ENCODE data around the gene PGM2L1. TPM values are rescaled to one million over a fixed set of nuclear protein-coding genes. Genes with fewer than 3 reads are reported as not detected.
"Not testable (repeated sequence)": the region's sequence is repeated elsewhere in the genome, so short reads cannot be mapped to it uniquely, and the experiment has no call there.

Gene PGM2L1
- total RNA-seq, 1 donor from 2014 or later: 40.1 TPM

- DNase-seq (ENCODE audit: low read depth in 2 of 2): no peak
These were observed 2.4 kb upstream of the PGM2L1 start for GRCh38 chr11:74400606-74401005.

DNA sequence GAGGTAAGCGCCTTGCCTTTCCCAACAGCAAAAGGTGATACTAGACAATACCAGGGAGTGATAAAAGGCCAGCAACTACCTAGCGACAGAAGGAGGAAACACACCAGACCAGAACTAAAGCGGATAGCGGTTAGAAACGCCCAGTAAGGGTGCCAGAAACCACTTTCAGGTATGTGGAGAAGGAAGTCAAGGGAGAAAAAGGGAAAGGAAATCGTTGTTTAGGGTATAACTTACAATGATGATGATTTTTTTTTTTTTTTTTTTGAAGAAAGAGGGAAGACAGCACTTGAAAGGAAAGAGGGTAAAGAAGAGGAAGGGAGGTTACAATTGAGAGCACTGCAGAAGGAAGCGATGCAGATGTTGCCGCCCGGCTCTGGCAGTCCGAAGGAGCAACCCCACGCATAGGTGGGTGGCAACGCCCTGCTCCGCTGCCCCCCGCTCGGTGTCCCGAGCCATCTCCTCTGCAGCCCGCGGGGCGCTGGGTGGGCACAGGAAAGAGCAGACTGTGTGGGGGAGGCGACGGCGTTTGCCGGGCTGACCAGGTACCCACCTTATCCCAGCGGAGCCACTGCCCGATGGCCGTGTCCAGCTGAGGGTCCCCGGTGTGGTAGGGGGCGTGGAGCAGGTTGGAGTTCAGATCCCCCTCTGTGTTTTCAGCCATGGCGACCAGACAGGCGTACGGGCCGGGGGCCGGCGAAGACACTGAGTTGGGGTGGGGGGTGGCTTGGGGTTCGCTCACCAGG is 561 bp downstream of the PGM2L1 start:
- DNase-seq (ENCODE audit: low read depth in 2 of 2): peak; percentile 25 to 43

DNA sequence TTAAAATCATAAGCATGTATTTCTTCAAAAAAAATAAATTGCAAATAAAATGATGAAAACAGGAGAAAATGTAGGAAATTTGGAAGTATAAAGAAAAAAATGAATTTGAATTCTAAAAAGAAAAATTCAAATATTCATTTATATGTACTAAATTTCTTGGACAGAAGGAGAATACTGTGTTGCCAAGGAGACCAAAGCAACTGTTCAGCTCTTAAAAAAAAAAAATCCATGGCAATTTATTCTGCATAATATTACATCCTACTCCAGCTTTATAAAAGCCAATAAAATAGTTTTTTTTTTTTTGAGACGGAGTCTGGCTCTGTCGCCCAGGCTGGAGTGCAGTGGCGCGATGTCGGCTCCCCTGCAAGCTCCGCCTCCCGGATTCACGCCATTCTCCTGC is 6.0 kb downstream of the PGM2L1 start:
- no peak for DNase-seq (ENCODE audit: low read depth in 2 of 2)

- DNase-seq (ENCODE audit: low read depth in 2 of 2): no peak
These were observed 7.0 kb downstream of the PGM2L1 start for GRCh38 chr11:74391193-74391592.

GRCh38 chr11:74390697-74391096 is 7.5 kb downstream of the PGM2L1 start:
- no peak for DNase-seq (ENCODE audit: low read depth in 2 of 2)

GRCh38 chr11:74388678-74389327 is 9.4 kb downstream of the PGM2L1 start:
- peak; percentile 69 to 73 for DNase-seq (ENCODE audit: low read depth in 2 of 2)

- no peak for DNase-seq (ENCODE audit: low read depth in 2 of 2)
These were observed 13.6 kb downstream of the PGM2L1 start for GRCh38 chr11:74384641-74385040.

DNA sequence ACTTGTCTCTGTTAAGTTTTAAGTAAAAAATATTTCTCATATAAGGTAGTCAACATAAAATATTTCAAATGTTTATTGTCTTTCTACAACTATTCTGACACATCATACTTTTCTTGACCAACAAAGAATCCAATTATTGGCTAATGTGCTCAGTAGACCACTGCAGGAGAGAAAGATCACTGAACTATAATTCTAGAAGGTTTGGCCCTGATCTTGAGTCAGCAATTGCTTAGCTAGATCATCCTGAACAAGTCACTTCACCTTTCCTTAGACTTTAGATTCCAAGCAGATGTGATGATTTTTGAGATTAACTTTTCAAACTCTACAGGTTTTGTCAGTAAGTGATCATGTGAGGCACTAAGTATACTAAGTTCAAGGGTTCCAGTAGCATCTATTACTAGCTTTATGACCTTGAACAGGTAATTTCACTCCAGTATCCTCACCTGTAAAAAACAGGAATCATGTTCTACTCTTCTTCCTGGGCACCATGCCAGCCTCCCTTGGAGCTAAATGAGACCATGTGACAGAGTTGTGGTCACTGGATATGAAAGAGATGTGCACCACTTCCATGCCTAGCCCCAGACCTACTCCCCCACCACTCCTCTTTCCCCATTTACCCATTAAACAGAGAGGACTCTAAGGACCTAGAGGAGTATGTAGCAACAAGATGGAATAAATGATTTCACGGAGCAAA is 17.3 kb downstream of the PGM2L1 start:
- peak in 1 of 2 donors; percentile 23 for DNase-seq (ENCODE audit: low read depth in 2 of 2)

- no peak for DNase-seq (ENCODE audit: low read depth in 2 of 2)
These were observed 20.5 kb downstream of the PGM2L1 start for GRCh38 chr11:74377689-74378088.

DNA sequence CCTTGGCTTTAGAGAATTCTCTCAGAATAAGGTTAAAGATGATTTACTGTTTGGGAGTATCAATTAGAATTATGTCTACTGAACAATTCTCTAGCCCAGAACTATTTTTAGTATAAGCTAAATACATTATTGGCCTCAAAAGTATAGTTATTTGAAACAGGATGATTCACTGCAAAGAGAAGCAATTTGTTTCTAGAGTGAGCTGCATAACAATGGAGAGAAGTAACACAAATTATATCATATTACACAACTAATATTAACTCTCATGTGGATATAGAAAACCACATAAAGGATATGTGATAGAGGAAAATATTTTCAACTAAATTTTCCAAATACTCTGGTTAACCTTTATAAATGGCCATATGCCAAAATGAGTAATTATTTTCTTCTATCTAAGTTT is 24.9 kb downstream of the PGM2L1 start:
- DNase-seq (ENCODE audit: low read depth in 2 of 2): peak in 1 of 2 donors; percentile 9

DNA sequence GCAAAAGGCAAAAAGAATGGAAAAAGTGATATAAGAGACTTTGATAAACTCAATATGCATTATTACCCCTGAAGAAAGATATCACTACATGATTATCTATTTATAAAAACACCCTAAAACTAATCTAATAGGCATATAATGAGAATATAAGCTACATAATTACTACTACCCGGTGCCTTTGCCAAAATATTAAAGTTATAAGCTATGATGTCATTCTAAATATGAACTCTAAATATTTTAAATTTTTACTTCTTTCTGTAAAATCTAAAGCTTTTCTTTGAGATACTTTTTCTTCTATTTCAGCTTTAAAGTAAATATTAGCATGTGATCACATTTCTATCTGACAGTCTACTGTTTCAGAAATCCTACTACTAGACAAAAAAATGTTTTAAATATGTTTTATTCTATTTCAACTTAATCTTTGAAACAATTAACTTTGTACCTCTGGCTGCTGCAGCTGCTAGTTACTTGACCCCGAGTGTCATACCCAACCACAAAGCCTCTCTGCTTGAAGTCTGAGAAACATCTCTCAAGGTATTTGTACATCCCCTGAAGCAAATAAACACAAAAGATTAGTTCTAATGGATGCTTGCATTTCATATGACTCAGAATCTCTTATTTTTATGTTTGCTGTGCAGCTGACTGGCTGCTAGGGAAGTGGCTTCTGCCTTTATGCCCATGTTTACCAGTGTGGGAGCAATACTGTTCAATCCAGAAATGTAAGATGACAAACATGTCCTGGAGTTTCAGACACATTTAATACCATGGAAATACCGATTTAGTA is 26.8 kb downstream of the PGM2L1 start:
- DNase-seq (ENCODE audit: low read depth in 2 of 2): peak in 1 of 2 donors; percentile 42

DNA sequence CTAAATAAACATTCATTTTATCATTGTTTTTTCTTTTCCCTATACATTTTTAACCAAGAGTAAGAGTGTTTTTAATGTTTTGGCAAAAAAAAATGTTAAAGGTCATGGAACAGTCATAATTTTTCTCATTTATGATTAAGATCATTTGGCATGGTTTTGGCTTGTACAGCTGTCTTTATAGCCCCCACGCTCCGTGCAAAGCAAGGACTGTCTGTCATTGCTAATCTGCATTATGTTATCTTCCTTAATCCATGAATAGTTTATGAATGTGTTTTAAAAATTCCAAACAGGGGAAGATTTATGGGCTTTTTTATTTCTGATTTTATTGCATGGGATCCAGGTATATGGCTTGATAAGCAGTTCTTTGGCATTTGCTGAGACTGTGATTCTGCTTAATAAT is 28.1 kb downstream of the PGM2L1 start:
- peak; percentile 23 to 39 for DNase-seq (ENCODE audit: low read depth in 2 of 2)

GRCh38 chr11:74367881-74368280 is 30.4 kb downstream of the PGM2L1 start:
- no peak for DNase-seq (ENCODE audit: low read depth in 2 of 2)

DNA sequence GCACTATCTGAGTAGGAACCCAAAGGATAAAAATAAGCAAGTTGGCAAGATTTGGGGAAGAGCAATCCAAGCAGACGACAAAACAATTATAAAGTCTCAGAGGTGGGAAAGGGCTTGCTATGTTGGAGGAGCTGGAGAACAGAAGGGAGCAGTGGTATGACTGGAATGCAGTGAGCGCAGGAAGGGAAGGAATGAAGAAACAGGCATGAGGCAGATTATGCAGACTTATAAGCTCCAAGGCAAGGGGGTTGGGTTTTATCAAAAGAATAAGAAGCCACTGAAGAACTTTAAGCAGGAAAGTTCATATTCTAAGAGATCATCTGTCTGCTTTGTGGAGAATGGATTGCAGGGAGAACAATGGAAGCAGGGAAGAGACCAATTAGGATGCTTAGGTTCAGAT is 31.7 kb downstream of the PGM2L1 start:
- DNase-seq (ENCODE audit: low read depth in 2 of 2): peak in 1 of 2 donors; percentile 25

DNA sequence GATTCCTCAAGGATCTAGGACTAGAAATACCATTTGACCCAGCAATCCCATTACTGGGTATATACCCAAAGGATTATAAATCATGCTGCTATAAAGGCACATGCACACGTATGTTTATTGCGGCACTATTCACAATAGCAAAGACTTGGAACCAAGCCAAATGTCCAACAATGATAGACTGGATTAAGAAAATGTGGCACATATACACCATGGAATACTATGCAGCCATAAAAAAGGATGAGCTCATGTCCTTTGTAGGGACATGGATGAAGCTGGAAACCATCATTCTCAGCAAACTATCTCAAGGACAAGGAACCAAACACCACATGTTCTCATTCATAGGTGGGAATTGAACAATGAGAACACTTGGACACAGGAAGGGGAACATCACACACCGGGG is 32.4 kb downstream of the PGM2L1 start:
- not testable (repeated sequence) for DNase-seq (ENCODE audit: low read depth in 2 of 2)

DNA sequence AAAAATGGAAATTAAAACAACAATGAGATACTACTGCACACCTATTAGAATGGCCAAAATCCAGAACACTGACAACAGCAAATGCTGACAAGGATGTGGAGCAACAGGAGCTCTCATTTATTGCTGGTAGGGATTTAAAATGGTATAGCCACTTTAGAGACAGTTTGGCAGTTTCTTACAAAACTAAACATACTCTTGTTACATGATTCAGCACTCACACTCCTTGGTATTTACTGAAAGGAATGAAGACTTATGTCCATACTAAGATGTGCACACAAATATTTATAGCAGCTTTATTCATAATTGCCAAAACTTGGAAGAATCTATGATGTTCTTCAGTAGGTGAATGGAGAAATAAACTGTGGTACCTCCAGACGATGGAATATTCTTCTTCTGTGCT is 40.8 kb downstream of the PGM2L1 start:
- DNase-seq (ENCODE audit: low read depth in 2 of 2): no peak

- DNase-seq (ENCODE audit: low read depth in 2 of 2): no peak
These were observed 42.6 kb downstream of the PGM2L1 start for GRCh38 chr11:74355626-74356025.

- no peak for DNase-seq (ENCODE audit: low read depth in 2 of 2)
These were observed 44.2 kb downstream of the PGM2L1 start for GRCh38 chr11:74354036-74354435.

DNA sequence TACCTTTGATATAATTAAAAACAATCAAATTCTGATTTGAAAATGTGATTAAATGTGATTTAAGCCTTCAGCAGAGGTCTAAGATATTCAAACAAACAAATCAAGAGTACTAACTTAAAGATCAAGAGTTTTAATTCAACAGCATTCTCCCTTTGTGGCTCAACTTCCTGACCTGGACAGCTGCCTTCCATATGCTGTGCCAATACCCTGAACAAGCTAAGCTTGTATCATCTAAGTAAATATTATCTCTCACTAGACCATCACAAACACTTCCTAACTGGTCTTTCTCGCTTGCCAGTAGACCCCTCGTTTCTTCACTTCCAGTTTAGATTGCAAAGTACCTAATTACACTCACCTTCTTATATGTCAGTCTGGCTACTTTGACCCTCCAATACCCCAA is 50.9 kb downstream of the PGM2L1 start:
- DNase-seq (ENCODE audit: low read depth in 2 of 2): peak; percentile 70 to 79

DNA sequence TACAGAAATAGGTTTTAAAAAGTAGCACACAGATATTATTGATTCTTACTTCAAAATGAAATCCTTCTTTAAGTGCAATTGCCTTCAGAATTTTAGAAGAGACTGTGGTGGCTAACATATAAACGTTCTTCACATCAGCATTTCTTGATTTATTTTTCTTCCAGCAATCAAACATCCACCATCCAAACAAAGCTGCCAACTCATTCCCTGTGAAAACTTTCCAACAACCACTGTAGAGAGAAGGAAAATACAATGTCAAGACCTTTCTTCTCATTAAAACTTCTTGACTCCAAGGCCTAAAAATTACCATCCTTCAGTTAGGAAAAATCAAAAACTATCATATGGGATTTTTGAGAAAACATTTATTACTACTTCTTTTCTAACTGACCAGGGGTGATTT is 52.8 kb downstream of the PGM2L1 start:
- DNase-seq (ENCODE audit: low read depth in 2 of 2): no peak

DNA sequence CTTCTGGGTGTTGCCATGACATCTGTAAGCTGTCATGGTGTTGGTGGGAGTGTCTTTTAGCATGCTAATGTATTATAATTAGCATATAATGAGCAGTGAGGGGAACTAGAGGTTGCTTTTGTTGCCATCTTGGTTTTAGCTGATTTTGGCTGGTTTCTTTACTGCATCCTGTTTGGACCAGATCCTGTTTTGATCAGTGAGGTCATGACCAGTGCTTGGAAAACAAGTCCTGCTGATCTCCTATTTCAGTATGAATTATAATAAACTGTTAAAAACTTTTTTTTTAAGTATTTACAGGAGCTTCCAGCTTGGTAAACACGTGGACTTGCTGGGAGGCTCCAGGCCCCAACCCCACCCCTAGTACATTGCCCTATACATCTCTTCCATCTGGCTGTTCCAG is 56.3 kb downstream of the PGM2L1 start:
- peak; percentile 70 to 93 for DNase-seq (ENCODE audit: low read depth in 2 of 2)

- DNase-seq (ENCODE audit: low read depth in 2 of 2): no peak
These were observed 58.6 kb downstream of the PGM2L1 start for GRCh38 chr11:74339619-74340018.

Measured in lung microvascular endothelial cell (primary cell).